Ishikawa (cell line): ENCODE data around the gene GABRR2.

ENCODE experiments used
- CEBPB ChIP-seq: IDR thresholded peaks from 2 replicates; pipeline ENCODE4 v1.6.1; 2012
- CREB1 ChIP-seq: IDR thresholded peaks from 2 replicates; pipeline ENCODE4 v1.6.1; 2012; ENCODE audit warnings: low read depth
- EGR1 ChIP-seq: IDR thresholded peaks from 2 replicates; pipeline ENCODE4 v1.6.1; 2012
- EP300 ChIP-seq: IDR thresholded peaks from 2 replicates; pipeline ENCODE4 v1.6.1; 2012; ENCODE audit warnings: borderline replicate concordance
- FOXM1 ChIP-seq: IDR thresholded peaks from 2 replicates; pipeline ENCODE4 v1.6.1; 2012; ENCODE audit warnings: low read depth, borderline replicate concordance
- NFIC ChIP-seq: IDR thresholded peaks from 2 replicates; pipeline ENCODE4 v1.6.1; 2012
- RAD21 ChIP-seq: IDR thresholded peaks from 2 replicates; pipeline ENCODE4 v1.6.1; 2012; ENCODE audit warnings: low read depth
- TAF1 ChIP-seq: IDR thresholded peaks from 2 replicates; pipeline ENCODE4 v1.6.1; 2012; ENCODE audit warnings: low read depth, mild to moderate bottlenecking
- TCF12 ChIP-seq: IDR thresholded peaks from 2 replicates; pipeline ENCODE4 v1.6.1; 2012; ENCODE audit warnings: low read depth
- TEAD4 ChIP-seq: IDR thresholded peaks from 2 replicates; pipeline ENCODE4 v1.6.1; 2012
- USF1 ChIP-seq: IDR thresholded peaks from 2 replicates; pipeline ENCODE4 v1.6.1; 2012
- YY1 ChIP-seq: IDR thresholded peaks from 2 replicates; pipeline ENCODE4 v1.6.1; 2012; ENCODE audit warnings: low read depth
- ZBTB7A ChIP-seq: IDR thresholded peaks from 2 replicates; pipeline ENCODE4 v1.6.1; 2012; ENCODE audit warnings: low read depth
- TF ChIP-seq, protein P1 (sequence below): IDR thresholded peaks from 2 replicates; pipeline ENCODE4 v1.6.1; 2012
- TF ChIP-seq, protein P2 (sequence below): IDR thresholded peaks from 2 replicates; pipeline ENCODE4 v1.6.1; 2012; ENCODE audit warnings: low read depth, mild to moderate bottlenecking

The GABRR2 gene

DNA sequence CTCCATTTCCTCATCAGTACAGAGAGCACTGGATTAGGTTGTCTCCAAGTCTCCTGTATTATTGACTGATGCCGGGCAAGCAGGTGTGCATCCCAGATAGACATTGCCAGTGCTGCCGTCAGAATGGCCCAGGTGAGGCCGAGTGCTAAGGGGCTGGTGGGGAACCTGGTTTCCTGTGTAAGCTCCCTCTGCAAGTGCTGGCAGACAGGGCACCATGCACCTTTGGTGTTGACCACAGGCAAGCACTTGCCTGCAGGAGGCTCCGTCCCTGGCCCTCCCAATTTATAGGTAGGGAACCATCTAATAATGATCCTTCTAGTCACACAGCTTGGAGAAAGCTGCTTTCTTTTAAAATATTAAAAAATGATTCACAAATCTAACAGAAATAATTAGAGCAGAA is 98.7 kb downstream of the GABRR2 start:
- TF ChIP-seq CEBPB (no peak), ZBTB7A (no peak), FOXM1 (no peak), NFIC (no peak), TAF1 (no peak), EGR1 (no peak), TEAD4 (no peak), YY1 (no peak), USF1 (no peak), CREB1 (no peak), TCF12 (no peak), EP300 (no peak), RAD21 (no peak)
- TF ChIP-seq, protein P1, sequence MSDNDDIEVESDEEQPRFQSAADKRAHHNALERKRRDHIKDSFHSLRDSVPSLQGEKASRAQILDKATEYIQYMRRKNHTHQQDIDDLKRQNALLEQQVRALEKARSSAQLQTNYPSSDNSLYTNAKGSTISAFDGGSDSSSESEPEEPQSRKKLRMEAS = no peak
- TF ChIP-seq, protein P2, sequence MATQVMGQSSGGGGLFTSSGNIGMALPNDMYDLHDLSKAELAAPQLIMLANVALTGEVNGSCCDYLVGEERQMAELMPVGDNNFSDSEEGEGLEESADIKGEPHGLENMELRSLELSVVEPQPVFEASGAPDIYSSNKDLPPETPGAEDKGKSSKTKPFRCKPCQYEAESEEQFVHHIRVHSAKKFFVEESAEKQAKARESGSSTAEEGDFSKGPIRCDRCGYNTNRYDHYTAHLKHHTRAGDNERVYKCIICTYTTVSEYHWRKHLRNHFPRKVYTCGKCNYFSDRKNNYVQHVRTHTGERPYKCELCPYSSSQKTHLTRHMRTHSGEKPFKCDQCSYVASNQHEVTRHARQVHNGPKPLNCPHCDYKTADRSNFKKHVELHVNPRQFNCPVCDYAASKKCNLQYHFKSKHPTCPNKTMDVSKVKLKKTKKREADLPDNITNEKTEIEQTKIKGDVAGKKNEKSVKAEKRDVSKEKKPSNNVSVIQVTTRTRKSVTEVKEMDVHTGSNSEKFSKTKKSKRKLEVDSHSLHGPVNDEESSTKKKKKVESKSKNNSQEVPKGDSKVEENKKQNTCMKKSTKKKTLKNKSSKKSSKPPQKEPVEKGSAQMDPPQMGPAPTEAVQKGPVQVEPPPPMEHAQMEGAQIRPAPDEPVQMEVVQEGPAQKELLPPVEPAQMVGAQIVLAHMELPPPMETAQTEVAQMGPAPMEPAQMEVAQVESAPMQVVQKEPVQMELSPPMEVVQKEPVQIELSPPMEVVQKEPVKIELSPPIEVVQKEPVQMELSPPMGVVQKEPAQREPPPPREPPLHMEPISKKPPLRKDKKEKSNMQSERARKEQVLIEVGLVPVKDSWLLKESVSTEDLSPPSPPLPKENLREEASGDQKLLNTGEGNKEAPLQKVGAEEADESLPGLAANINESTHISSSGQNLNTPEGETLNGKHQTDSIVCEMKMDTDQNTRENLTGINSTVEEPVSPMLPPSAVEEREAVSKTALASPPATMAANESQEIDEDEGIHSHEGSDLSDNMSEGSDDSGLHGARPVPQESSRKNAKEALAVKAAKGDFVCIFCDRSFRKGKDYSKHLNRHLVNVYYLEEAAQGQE = no peak

- TF ChIP-seq TAF1 (no peak), CREB1 (no peak), TEAD4 (no peak), EP300 (no peak), USF1 (no peak), CEBPB (no peak), FOXM1 (no peak), YY1 (no peak), RAD21 (no peak), NFIC (no peak), EGR1 (no peak)
- TF ChIP-seq, protein P2 = no peak
- TF ChIP-seq, protein P1 = no peak
Measured at GRCh38 chr6:89215391-89215790, 99.7 kb downstream of the GABRR2 start.

- TF ChIP-seq, protein P2 = no peak
- TF ChIP-seq, protein P1 = no peak
- TF ChIP-seq EP300 (no peak), CREB1 (no peak), TAF1 (no peak), CEBPB (no peak), TEAD4 (no peak), RAD21 (no peak), FOXM1 (no peak), EGR1 (no peak), YY1 (no peak)
Measured at GRCh38 chr6:89214197-89214596, 100.9 kb downstream of the GABRR2 start.

- TF ChIP-seq, protein P2 = no peak
- TF ChIP-seq, protein P1 = no peak
- no peak for TF ChIP-seq EGR1
- no peak for TF ChIP-seq EP300
- no peak for TF ChIP-seq CREB1
- TF ChIP-seq NFIC = no peak
- TF ChIP-seq ZBTB7A = no peak
- TF ChIP-seq FOXM1 = no peak
- TF ChIP-seq RAD21 = no peak
- TF ChIP-seq TCF12 = no peak
- no peak for TF ChIP-seq TEAD4
- no peak for TF ChIP-seq YY1
- no peak for TF ChIP-seq USF1
- no peak for TF ChIP-seq CEBPB
- no peak for TF ChIP-seq TAF1
Measured at GRCh38 chr6:89212472-89212871, 102.6 kb downstream of the GABRR2 start.
